ENCODE results near the gene C5AR2. TPM values are rescaled to one million over a fixed set of nuclear protein-coding genes. Genes with fewer than 3 reads are reported as not detected.

C5AR2 gene
- 0.02 TPM in 1 of 2 replicates, not detected in the other for polyA plus RNA-seq (2012; rRNA removed)
- polyA plus RNA-seq (2012; cell fraction: cytosol; rRNA removed): 0.01 TPM in 1 of 2 replicates, not detected in the other
- polyA plus RNA-seq (2012; cell fraction: nucleus; rRNA removed): 0.05 TPM in 1 of 2 replicates, not detected in the other

- no peak within 1 kb of the TSS for H3K27ac ChIP-seq (ENCODE audit: low read depth in 2 of 2, low read length in 1 of 2)
- no peaks in the 10 kb centered on the region for H4K20me1 ChIP-seq (ENCODE audit: insufficient read depth)
- DNase-seq: no peak
- no peaks in the 10 kb centered on the region for H3K79me2 ChIP-seq (ENCODE audit: insufficient read depth)
- no peak within 1 kb of the TSS for H2AFZ ChIP-seq (ENCODE audit: low read depth)
- TF ChIP-seq EP300 (IDR thresholded peaks at IDR 0.05; ENCODE audit: borderline replicate concordance in 1 of 2, low read depth in 1 of 2, low read length in 1 of 2) (no peak), USF2 (IDR thresholded peaks at IDR 0.05; ENCODE audit: borderline replicate concordance, low read depth, low read length) (no peak)
- 52% methylated on average over 15 of the region's 18 CpGs for WGBS (ENCODE audit: low lambda C conversion rate)
- no peaks in the 10 kb centered on the region; the same call in 1 of the 2 replicates for H3K27me3 ChIP-seq (ENCODE audit: insufficient read depth)
- H3F3A ChIP-seq (replicated peaks; ENCODE audit: insufficient read depth): no peaks in the 10 kb centered on the region
- H3K9ac ChIP-seq: no peak within 1 kb of the TSS
- no peaks in the 10 kb centered on the region for H3K9me3 ChIP-seq
- H3K4me1 ChIP-seq (ENCODE audit: control insufficient read depth in 1 of 2, insufficient read depth in 2 of 2, low read depth in 1 of 2, low read length in 1 of 2): no peaks in the 10 kb centered on the region; a peak in 1 of 4 replicates
- no peak within 1 kb of the TSS for H3K4me3 ChIP-seq (ENCODE audit: low read depth in 2 of 2, low read length in 1 of 2)
- no peaks in the 10 kb centered on the region for H3K9me2 ChIP-seq
- H3K4me2 ChIP-seq: no peak within 1 kb of the TSS
- no peaks in the 10 kb centered on the region for H3K36me3 ChIP-seq (replicated peaks in 1 of 2; ENCODE audit: control insufficient read depth in 1 of 2, insufficient read depth in 2 of 2, low read length in 1 of 2)
- CTCF ChIA-PET: interaction anchor here (1.2 to 4.1 kb wide), 6 partner anchors 17 to 290 kb away, joined by 3 to 26 read pairs (median 3); partner anchors contain the start of gene DHX34
- POLR2A ChIA-PET: no interaction called here
These were observed at the start of gene C5AR2 for GRCh38 chr19:47331931-47332547. TSS of gene C5AR2 (plus strand) at chr19:47332175. CDS start at chr19:47340800, 8,625 bp downstream.

- no peak for DNase-seq
- WGBS (ENCODE audit: low lambda C conversion rate): 79% methylated on average over 10 of the region's 10 CpGs
- Histone ChIP-seq H2AFZ (ENCODE audit: low read depth) (no peak overlapping the region), H3K79me2 (ENCODE audit: insufficient read depth) (no peaks in the 10 kb centered on the region), H3K36me3 (replicated peaks in 1 of 2; ENCODE audit: control insufficient read depth in 1 of 2, insufficient read depth in 2 of 2, low read length in 1 of 2) (no peaks in the 10 kb centered on the region), H3K9me3 (no peaks in the 10 kb centered on the region), H3K4me2 (no peak overlapping the region), H3K4me3 (ENCODE audit: low read depth in 2 of 2, low read length in 1 of 2) (no peak overlapping the region), H3K9ac (no peak overlapping the region), H3K9me2 (no peaks in the 10 kb centered on the region), H3K27me3 (ENCODE audit: insufficient read depth) (no peaks in the 10 kb centered on the region), H3K4me1 (ENCODE audit: control insufficient read depth in 1 of 2, insufficient read depth in 2 of 2, low read depth in 1 of 2, low read length in 1 of 2) (no peaks in the 10 kb centered on the region), H4K20me1 (ENCODE audit: insufficient read depth) (no peaks in the 10 kb centered on the region), H3F3A (replicated peaks; ENCODE audit: insufficient read depth) (peaks cover 11% of the 10 kb centered on the region), H3K27ac (ENCODE audit: low read depth in 2 of 2, low read length in 1 of 2) (no peak overlapping the region)
- CTCF ChIA-PET: interaction anchor here (0.7 to 5.2 kb wide), 14 partner anchors 8 to 224 kb away, joined by 3 to 58 read pairs (median 6); partner anchors contain the start of genes DHX34 and INAFM1
- POLR2A ChIA-PET: no interaction called here
- TF ChIP-seq RCOR1 (IDR thresholded peaks at IDR 0.05; ENCODE audit: low read length): no peak
- TF ChIP-seq CHD2 (IDR thresholded peaks at IDR 0.05; ENCODE audit: low read length, partially characterized antibody): no peak
- TF ChIP-seq RXRA (IDR thresholded peaks at IDR 0.05; ENCODE audit: borderline replicate concordance, low read depth): no peak
- no peak for TF ChIP-seq USF1 (IDR thresholded peaks at IDR 0.05; ENCODE audit: borderline replicate concordance, low read depth)
- no peak for TF ChIP-seq JUND (IDR thresholded peaks at IDR 0.05)
- TF ChIP-seq RAD21 (IDR thresholded peaks at IDR 0.05; ENCODE audit: low read length): no peak
- no peak for TF ChIP-seq SMC3 (IDR thresholded peaks at IDR 0.05; ENCODE audit: low read depth, low read length)
- no peak for TF ChIP-seq PBX3 (IDR thresholded peaks at IDR 0.05)
- TF ChIP-seq IRF3 (IDR thresholded peaks at IDR 0.05; ENCODE audit: low read depth, low read length): no peak
These were observed 48.4 kb upstream of the C5AR2 start for GRCh38 chr19:47283405-47284059.

Data from SK-N-SH (cell line).